HL-60 (cell line): ENCODE measurements around the gene TRIM44.

Source experiments
- CTCF ChIP-seq: IDR thresholded peaks from one replicate; pipeline ENCODE4 v1.5.1; 2011; ENCODE audit warnings: low read length, control low read depth, inconsistent platforms; ENCODE audit not compliant: insufficient read depth
- REST ChIP-seq: IDR thresholded peaks from 2 replicates; pipeline ENCODE4 v1.6.1; 2012; ENCODE audit warnings: low read depth; ENCODE audit not compliant: insufficient replicate concordance
- SPI1 ChIP-seq: IDR thresholded peaks from 2 replicates; pipeline ENCODE4 v1.6.1; 2012; ENCODE audit warnings: low read depth, mild to moderate bottlenecking, borderline replicate concordance

GRCh38 chr11:35862666-35863065 is 200.1 kb downstream of the TRIM44 start:
- TF ChIP-seq REST = no peak
- TF ChIP-seq CTCF = no peak
- no peak for TF ChIP-seq SPI1
